ENCODE data around the gene SFXN3.
A peak's percentile ranks its signal among the peaks of the same experiment; 100 is the strongest.

Gene SFXN3

DNA sequence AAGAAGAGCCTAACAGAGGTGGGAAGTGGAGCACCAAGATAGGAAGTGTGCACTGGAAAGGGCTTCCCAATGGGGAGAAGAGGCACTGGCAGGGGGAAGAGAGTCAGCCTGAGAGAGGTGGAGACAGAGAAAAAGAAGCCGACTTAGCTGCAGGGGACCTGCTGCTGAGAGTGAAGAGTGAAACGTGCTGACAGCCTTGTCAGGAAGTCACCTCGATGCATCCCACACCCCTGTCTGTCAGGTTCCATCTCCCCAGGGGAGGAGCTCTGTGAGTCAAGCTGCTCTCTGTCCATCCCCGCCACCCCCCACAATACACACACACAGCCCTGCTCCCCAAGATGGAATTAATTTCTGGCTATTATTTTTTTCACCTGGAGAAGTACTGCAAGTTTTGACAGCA, 44.7 kb downstream of the SFXN3 start:
- Histone ChIP-seq H3K36me3 (ENCODE audit: control insufficient read depth, low read length) (no peaks in the 10 kb centered on the region), H3K9me2 (replicated peaks; ENCODE audit: control insufficient read depth, low read length) (no peaks in the 10 kb centered on the region), H3K79me2 (ENCODE audit: control insufficient read depth, low read length) (no peaks in the 10 kb centered on the region), H3K27me3 (ENCODE audit: control insufficient read depth, low read length) (peaks cover 12% of the 10 kb centered on the region), H3K27ac (ENCODE audit: low read depth, low read length) (no peak overlapping the region), H3K9me3 (ENCODE audit: control insufficient read depth, insufficient read depth, low read length) (no peaks in the 10 kb centered on the region), H4K20me1 (ENCODE audit: control insufficient read depth, insufficient read depth, low read depth, low read length) (no peaks in the 10 kb centered on the region), H3K4me2 (ENCODE audit: low read length) (peak overlapping the region; percentile 31), H3F3A (ENCODE audit: control insufficient read depth, insufficient read depth) (peaks cover 7% of the 10 kb centered on the region), H3K4me1 (ENCODE audit: control insufficient read depth, low read length) (peaks cover 35% of the 10 kb centered on the region), H3K4me3 (ENCODE audit: low read length) (peak overlapping the region; percentile 20; the same call in 1 of the 2 replicates)
- TF ChIP-seq, protein P1, sequence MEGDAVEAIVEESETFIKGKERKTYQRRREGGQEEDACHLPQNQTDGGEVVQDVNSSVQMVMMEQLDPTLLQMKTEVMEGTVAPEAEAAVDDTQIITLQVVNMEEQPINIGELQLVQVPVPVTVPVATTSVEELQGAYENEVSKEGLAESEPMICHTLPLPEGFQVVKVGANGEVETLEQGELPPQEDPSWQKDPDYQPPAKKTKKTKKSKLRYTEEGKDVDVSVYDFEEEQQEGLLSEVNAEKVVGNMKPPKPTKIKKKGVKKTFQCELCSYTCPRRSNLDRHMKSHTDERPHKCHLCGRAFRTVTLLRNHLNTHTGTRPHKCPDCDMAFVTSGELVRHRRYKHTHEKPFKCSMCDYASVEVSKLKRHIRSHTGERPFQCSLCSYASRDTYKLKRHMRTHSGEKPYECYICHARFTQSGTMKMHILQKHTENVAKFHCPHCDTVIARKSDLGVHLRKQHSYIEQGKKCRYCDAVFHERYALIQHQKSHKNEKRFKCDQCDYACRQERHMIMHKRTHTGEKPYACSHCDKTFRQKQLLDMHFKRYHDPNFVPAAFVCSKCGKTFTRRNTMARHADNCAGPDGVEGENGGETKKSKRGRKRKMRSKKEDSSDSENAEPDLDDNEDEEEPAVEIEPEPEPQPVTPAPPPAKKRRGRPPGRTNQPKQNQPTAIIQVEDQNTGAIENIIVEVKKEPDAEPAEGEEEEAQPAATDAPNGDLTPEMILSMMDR (IDR thresholded peaks at IDR 0.05; ENCODE audit: low read depth, low read length, poor library complexity, severe bottlenecking), result no peak
- no peak for TF ChIP-seq EZH2phosphoT487 (IDR thresholded peaks at IDR 0.05; ENCODE audit: borderline replicate concordance, low read length)

DNA sequence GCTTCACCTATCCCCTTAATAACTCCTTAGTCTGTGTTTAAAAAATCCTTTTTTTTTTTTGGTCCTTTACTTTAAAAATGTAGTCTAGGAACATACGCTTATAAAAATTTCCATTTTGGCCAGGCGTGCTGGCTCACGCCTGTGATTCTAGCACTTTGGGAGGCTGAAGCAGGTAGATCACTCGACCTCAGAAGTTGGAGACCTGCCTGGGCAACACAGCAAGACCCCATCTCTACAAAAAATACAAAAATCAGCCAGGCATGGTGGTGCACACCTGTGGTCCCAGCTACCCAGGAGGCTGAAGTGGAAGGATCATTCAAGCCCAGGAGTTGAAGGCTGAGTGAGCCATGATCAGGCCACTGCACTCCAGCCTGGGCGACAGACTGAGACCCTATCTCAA, 45.6 kb downstream of the SFXN3 start:
- Histone ChIP-seq H3K9me2 (replicated peaks; ENCODE audit: control insufficient read depth, low read length) (no peaks in the 10 kb centered on the region), H4K20me1 (ENCODE audit: control insufficient read depth, insufficient read depth, low read depth, low read length) (no peaks in the 10 kb centered on the region), H3K4me2 (ENCODE audit: low read length) (no peak overlapping the region), H3F3A (ENCODE audit: control insufficient read depth, insufficient read depth) (peaks cover 2% of the 10 kb centered on the region), H3K9me3 (ENCODE audit: control insufficient read depth, insufficient read depth, low read length) (no peaks in the 10 kb centered on the region), H3K4me3 (ENCODE audit: low read length) (no peak overlapping the region), H3K36me3 (ENCODE audit: control insufficient read depth, low read length) (no peaks in the 10 kb centered on the region), H3K4me1 (ENCODE audit: control insufficient read depth, low read length) (peaks cover 26% of the 10 kb centered on the region), H3K27me3 (ENCODE audit: control insufficient read depth, low read length) (peaks cover 20% of the 10 kb centered on the region), H3K79me2 (ENCODE audit: control insufficient read depth, low read length) (no peaks in the 10 kb centered on the region), H3K27ac (ENCODE audit: low read depth, low read length) (no peak overlapping the region)
- TF ChIP-seq EZH2phosphoT487 (IDR thresholded peaks at IDR 0.05; ENCODE audit: borderline replicate concordance, low read length), result no peak
- TF ChIP-seq, protein P1 (IDR thresholded peaks at IDR 0.05; ENCODE audit: low read depth, low read length, poor library complexity, severe bottlenecking), result no peak

DNA sequence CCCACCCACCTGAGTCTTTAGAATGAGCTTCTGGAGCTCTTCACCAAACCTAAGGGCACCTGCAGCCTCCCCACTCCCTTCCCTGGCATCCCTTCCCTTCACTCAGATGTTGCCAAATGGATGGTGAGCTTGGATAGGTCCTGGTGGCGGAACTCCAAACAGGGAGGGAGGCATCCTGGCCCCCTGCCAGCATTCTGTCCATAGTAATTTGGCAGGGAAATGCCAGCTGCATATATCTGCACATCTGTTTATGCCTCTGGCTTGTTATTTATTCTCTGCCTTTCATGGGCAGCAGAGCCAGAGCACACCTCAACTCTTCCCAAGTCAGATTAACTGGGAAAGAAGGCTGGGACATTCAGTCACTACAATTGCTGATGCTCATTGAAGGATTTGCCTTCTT, 48.8 kb downstream of the SFXN3 start:
- no peaks in the 10 kb centered on the region for H3K79me2 ChIP-seq (ENCODE audit: control insufficient read depth, low read length)
- H3K27ac ChIP-seq (ENCODE audit: low read depth, low read length), result no peak overlapping the region
- peaks cover 37% of the 10 kb centered on the region for H3K27me3 ChIP-seq (ENCODE audit: control insufficient read depth, low read length)
- peaks cover 10% of the 10 kb centered on the region for H3K4me1 ChIP-seq (ENCODE audit: control insufficient read depth, low read length)
- no peak overlapping the region for H3K4me2 ChIP-seq (ENCODE audit: low read length)
- H3K36me3 ChIP-seq (ENCODE audit: control insufficient read depth, low read length), result no peaks in the 10 kb centered on the region
- H3K9me3 ChIP-seq (ENCODE audit: control insufficient read depth, insufficient read depth, low read length), result no peaks in the 10 kb centered on the region
- H4K20me1 ChIP-seq (ENCODE audit: control insufficient read depth, insufficient read depth, low read depth, low read length), result no peaks in the 10 kb centered on the region
- H3K4me3 ChIP-seq (ENCODE audit: low read length), result no peak overlapping the region
- TF ChIP-seq, protein P1 (IDR thresholded peaks at IDR 0.05; ENCODE audit: low read depth, low read length, poor library complexity, severe bottlenecking), result no peak
- TF ChIP-seq EZH2phosphoT487 (IDR thresholded peaks at IDR 0.05; ENCODE audit: borderline replicate concordance, low read length), result no peak
- H3F3A ChIP-seq (ENCODE audit: control insufficient read depth, insufficient read depth), result no peaks in the 10 kb centered on the region
- no peaks in the 10 kb centered on the region for H3K9me2 ChIP-seq (replicated peaks; ENCODE audit: control insufficient read depth, low read length)

All from DOHH2 (cell line).